H1 (cell line): ENCODE measurements around the gene SECTM1.

Experiments
- CEBPB ChIP-seq: IDR thresholded peaks from 2 replicates; pipeline ENCODE4 v1.6.1; 2012; ENCODE audit warnings: low read depth, low read length
- PHF8 ChIP-seq: fragments of 200-600 bp; sonication (generic); conservative IDR thresholded peaks from 2 replicates; pipeline ENCODE4 v1.7.1; 2012; ENCODE audit warnings: low read depth, mild to moderate bottlenecking, inconsistent platforms, low read length, moderate library complexity
- POLR2A ChIP-seq, 2 experiments: IDR thresholded peaks; 1 replicate in 1 of 2; 2 replicates in 1 of 2; pipeline ENCODE4 v1.6.1; 2011; ENCODE audit warnings: low read depth in 2 of 2, low read length in 2 of 2, mild to moderate bottlenecking in 2 of 2; ENCODE audit errors: control extremely low read depth in 1 of 2
- TF ChIP-seq, protein P1 (sequence below): IDR thresholded peaks from 2 replicates; pipeline ENCODE4 v1.6.1; 2011; ENCODE audit warnings: low read depth, mild to moderate bottlenecking, low read length; ENCODE audit not compliant: insufficient read depth
- TF ChIP-seq, protein P2 (sequence below), 3 experiments: IDR thresholded peaks; 1 replicate in 2 of 3; 2 replicates in 1 of 3; pipeline versions ENCODE4 v1.5.1 to v1.6.1; 2011; ENCODE audit warnings: low read length in 3 of 3, mild to moderate bottlenecking in 3 of 3, inconsistent platforms in 2 of 3, low read depth in 1 of 3, moderate library complexity in 1 of 3; ENCODE audit not compliant: insufficient read depth in 1 of 3; ENCODE audit errors: control extremely low read depth in 1 of 3

DNA sequence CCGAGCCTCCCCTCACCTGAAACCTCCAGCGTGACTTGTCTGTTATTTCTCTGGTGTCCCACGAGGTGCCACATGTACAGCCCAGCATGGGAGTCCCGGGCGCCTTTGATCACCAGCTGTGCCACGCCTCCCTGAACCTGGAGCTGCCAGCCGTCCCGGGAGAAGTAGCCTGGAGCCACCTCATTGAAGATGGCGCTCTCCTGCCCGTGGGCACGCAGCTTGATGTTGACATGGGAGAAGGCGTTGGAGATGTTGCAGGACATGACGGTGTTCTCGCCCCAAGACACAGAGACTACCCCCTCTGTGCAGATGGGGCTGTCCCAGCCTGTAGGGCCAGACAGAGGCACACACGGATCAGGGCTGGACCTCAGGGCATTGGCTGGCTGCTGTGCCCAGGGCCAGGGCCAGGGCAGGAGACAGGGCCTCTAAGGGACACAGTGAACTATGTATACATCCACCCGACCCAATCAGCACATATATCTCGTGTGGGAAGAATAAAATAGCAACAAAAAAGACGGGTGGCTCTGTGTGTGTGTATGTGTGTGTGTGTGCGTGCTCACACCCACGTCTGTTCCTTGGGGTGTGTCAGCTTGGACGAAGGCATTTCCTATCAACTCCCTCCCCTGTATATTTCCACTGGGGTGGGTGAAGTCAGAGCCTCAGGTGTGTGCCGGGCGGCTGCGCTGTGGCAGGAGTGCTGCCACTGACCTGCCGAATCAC lies 8.8 kb downstream of the SECTM1 start:
- TF ChIP-seq, protein P1, sequence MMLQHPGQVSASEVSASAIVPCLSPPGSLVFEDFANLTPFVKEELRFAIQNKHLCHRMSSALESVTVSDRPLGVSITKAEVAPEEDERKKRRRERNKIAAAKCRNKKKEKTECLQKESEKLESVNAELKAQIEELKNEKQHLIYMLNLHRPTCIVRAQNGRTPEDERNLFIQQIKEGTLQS = no peak
- no peak for TF ChIP-seq CEBPB
- TF ChIP-seq, protein P2, sequence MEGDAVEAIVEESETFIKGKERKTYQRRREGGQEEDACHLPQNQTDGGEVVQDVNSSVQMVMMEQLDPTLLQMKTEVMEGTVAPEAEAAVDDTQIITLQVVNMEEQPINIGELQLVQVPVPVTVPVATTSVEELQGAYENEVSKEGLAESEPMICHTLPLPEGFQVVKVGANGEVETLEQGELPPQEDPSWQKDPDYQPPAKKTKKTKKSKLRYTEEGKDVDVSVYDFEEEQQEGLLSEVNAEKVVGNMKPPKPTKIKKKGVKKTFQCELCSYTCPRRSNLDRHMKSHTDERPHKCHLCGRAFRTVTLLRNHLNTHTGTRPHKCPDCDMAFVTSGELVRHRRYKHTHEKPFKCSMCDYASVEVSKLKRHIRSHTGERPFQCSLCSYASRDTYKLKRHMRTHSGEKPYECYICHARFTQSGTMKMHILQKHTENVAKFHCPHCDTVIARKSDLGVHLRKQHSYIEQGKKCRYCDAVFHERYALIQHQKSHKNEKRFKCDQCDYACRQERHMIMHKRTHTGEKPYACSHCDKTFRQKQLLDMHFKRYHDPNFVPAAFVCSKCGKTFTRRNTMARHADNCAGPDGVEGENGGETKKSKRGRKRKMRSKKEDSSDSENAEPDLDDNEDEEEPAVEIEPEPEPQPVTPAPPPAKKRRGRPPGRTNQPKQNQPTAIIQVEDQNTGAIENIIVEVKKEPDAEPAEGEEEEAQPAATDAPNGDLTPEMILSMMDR (IDR thresholded peaks at IDR 0.05; ENCODE audit: control extremely low read depth in 1 of 3, insufficient read depth in 1 of 3, low read depth in 1 of 3, low read length in 3 of 3) = no peak
- no peak for TF ChIP-seq PHF8
- no peak for TF ChIP-seq POLR2A (IDR thresholded peaks at IDR 0.05; ENCODE audit: control extremely low read depth in 1 of 2, low read depth in 2 of 2, low read length in 2 of 2)
